GM12874 (cell line): Measurements from ENCODE around the gene TMEM151B.

ENCODE experiments used
- CTCF ChIP-seq: IDR thresholded peaks from 2 replicates; pipeline ENCODE4 v1.5.1; 2011; ENCODE audit warnings: low read depth, mild to moderate bottlenecking, control low read depth, low read length, moderate library complexity; ENCODE audit not compliant: insufficient read depth

TMEM151B gene

GRCh38 chr6:44258921-44259320 is 11.3 kb upstream of the TMEM151B start:
- TF ChIP-seq CTCF, result no peak

- no peak for TF ChIP-seq CTCF
Observed at GRCh38 chr6:44260011-44260410, 10.2 kb upstream of the TMEM151B start.

- no peak for TF ChIP-seq CTCF
Observed at GRCh38 chr6:44260451-44261297, 9.6 kb upstream of the TMEM151B start.

- TF ChIP-seq CTCF, result no peak
Observed at GRCh38 chr6:44261581-44261980, 8.7 kb upstream of the TMEM151B start.

- no peak for TF ChIP-seq CTCF
Observed at GRCh38 chr6:44262467-44263353, 7.5 kb upstream of the TMEM151B start.

GRCh38 chr6:44263354-44264100 is 6.7 kb upstream of the TMEM151B start:
- TF ChIP-seq CTCF, result no peak
